NCI-H2196 treated with DMSO at 0.1 percent for 48 hours (cell line): ENCODE results near the gene THY1.
"Not testable (repeated sequence)": the region's sequence is repeated elsewhere in the genome, so short reads cannot be mapped to it uniquely, and the experiment has no call there.

ENCODE experiments used
- DNase-seq: peaks from one replicate; lab custom pipeline; 2025; ENCODE audit not compliant: unreplicated experiment; lab: John Stamatoyannopoulos, UW

THY1 gene

GRCh38 chr11:119422809-119423508 lies at the start of gene THY1:
Gene THY1 (minus strand): TSS chr11:119423172. CDS start chr11:119420905, 2,267 bp downstream.
- no peak for DNase-seq

- DNase-seq: no peak
Observed at GRCh38 chr11:119472186-119472855, 49.3 kb upstream of the THY1 start.

GRCh38 chr11:119471329-119471728 lies 48.4 kb upstream of the THY1 start:
- no peak for DNase-seq

DNA sequence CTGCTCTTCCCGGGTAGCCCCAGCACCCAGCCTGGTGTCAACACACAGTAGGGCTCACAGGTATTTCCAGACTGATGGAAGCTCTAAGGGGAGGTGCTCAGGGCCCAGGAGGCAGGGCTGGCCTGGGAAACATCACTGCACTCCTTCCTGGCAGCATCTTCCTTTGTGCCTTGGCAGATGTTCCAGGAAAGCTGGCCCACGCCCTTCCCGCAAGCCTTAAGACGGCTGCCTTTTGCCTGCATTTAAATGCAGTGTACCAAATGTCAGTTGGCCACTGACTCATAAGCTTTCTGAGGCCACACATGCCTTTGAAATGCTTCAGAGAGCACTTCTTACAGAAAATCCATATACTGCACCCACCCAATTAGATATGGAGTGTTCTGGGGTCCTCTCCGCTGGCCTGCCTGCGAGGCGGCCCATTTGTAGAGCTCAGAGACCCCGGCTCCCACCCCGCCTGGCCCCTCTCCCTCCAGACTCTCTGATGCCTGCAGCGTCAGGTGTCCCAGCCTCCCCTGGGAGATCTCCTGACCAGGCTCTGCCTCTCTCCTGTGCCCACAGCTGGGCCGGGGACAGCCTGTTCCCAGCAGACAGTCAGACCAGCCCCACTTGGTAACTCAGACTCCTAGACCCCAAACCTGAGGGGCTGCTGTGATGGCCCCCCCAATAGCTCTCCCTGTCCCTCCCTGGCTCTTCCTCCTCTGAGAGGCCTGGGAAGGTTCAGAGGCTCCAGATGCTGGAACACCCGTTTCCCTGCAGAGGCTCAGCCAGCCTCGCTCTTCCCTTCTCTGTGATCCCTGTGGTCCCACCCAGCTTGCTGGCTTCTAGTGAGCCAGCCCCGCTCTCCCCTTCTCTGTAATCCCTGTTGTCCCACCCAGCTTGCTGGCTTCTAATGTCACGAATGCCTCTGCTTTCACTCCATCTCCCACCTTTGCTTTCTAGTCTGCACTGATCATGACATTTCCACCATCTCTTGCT lies 47.6 kb upstream of the THY1 start:
- DNase-seq: no peak

- DNase-seq: no peak
Observed at GRCh38 chr11:119469506-119469905, 46.5 kb upstream of the THY1 start.

- DNase-seq: no peak
Observed at GRCh38 chr11:119468511-119468910, 45.5 kb upstream of the THY1 start.

DNA sequence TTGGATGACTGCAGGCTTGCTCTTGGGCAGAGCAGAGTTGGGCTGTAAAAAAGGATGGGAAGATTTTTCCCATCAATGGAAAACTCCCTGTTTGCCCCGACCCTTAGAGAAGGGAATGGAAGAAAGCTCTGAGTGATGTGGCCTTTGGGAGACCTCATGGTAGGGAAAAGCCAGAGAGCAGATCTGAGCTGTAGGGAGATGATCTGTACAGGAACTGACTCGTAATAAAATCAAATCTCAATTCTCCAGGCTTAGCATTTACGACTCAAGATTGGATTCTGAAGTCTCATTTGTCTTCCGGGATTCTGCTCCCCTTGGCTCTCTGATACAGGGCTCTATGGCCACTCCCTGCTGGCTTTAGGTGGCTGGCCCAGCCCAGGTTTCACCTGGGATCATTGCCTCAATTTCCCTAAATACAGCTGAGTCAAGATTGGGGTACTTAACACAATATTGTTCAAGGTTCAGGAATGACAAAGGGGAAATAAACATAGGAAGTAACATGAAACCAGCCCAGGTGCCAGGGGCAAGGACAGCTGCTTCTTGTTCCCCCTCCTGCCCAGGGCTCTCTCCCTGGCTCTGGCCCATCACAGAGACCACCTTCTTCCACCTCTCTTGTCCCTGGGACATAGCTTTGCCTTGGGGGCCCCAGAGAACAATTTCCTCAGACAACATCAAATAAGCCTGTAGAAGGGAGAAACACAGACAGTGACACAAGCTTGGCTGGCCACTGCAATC lies 38.4 kb upstream of the THY1 start:
- no peak for DNase-seq

GRCh38 chr11:119460582-119460981 lies 37.6 kb upstream of the THY1 start:
- no peak for DNase-seq

GRCh38 chr11:119460097-119460496 lies 37.1 kb upstream of the THY1 start:
- DNase-seq: no peak

GRCh38 chr11:119459293-119459976 lies 36.5 kb upstream of the THY1 start:
- no peak for DNase-seq

DNA sequence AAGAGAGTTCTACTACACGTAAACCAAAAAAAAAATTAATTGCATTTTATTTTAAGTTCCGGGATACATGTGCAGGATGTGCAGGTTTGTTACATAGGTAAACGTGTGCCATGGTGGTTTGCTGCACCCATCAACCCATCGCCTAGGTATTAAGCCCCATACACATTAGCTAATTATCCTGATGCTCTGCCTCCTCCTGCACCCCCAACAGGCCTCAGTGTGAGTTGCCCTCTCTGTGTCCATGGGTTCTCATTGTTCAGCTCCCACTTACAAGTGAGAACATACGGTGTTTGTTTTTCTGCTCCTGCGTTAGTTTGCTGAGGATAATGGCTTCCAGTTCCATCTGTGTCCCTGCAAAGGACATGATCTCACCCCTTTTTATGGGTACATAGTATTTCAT lies 32.7 kb upstream of the THY1 start:
- not testable (repeated sequence) for DNase-seq

DNA sequence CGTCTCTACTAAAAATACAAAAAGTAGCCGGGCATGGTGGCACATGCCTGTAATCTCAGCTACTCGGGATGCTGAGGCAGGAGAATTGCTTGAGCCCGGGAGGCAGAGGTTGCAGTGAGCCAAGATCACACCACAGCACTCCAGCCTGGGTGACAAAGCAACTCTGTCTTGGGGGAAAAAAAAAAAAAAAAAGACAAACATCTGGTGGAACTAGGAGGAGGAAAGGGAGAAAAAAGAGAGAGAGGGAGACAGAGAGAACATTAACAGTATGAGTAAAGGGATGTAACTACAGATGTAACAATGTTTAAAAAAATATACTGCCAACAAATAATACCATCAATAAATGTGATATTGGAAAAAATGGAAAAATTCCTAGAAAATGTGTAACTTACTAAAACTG lies 32.3 kb upstream of the THY1 start:
- DNase-seq: not testable (repeated sequence)

- DNase-seq: no peak
Observed at GRCh38 chr11:119453881-119454280, 30.9 kb upstream of the THY1 start.

GRCh38 chr11:119450590-119451326 lies 27.8 kb upstream of the THY1 start:
- no peak for DNase-seq

DNA sequence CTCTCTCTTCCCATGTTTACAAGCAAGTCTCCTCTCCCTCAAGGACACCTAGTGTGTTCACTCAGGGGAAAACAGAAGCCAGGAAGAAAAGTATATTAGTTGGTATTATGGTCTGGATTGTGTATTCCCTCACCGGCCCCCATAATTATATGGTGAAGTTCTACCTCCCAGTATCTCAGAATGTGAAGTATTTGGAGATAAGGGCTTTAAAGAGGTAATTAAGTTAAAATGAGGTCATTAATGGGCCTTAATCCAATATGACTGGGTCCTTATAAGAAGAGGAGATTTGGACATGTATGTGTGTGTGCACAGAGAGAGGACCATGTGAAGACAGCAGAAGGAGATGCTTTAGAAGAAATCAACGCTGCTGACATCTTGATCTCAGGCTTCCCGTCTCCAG lies 26.5 kb upstream of the THY1 start:
- no peak for DNase-seq

DNA sequence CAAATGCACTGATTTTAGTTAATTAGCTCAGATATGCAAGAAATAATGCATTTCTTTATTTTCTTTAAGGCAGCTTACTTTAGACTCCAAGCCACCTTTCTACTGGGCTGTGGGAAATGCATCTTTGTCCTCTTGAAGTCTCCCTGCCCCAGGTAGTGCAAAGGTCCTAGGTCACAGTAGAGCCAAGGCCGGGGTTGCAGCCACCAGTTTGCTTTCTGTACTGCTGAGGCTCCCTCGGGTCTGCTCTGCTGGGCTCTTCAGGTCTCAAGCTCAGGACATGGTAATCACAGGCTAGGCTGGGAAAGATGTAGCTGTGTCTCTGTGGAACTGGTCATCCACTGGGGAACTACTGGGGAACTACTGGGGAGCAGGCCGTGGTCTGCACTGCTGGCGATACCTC lies 25.4 kb upstream of the THY1 start:
- DNase-seq: no peak

DNA sequence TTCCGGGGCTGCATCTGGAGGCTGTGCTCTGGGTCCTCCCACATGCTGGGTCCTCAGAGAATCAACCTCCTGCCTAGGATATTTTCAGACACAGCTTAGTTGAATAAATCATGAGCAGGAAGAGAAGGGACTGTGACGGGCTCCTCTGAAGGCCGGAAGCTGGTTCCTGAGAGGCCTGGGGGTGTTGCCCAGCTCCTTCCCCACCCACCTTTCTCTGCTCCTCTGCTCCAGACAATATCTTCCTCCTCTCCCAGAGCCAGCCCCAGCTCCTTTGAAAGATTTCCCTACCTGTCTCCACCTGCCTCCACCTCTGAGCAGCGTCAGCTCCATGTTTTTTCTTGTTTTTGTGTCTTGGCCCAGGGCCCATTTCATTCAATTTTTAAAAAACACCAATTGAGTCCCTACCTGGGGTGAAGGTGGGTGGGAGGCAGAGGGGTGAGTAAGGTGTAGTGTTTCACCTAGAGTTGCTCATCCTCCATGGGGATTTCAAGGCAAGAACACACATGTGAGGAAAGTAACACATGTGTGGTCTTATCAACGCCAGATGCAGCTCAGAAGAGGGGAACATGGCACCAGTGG lies 24.8 kb upstream of the THY1 start:
- no peak for DNase-seq

GRCh38 chr11:119446871-119447663 lies 24.1 kb upstream of the THY1 start:
- no peak for DNase-seq
